Activated T-cell treated with anti-CD3 and anti-CD28 coated beads, Interleukin-2, amount 50 U/mL, for 24 hours (primary cell): ENCODE measurements around the gene ORM2.
"Not testable (repeated sequence)": the region's sequence is repeated elsewhere in the genome, so short reads cannot be mapped to it uniquely, and the experiment has no call there.

ENCODE experiments used
- DNase-seq: peaks from one replicate; pipeline ENCODE4 v3.0.0-alpha.2; 2020
- H3K27ac Mint-ChIP-seq: 2 replicates; pipeline ENCODE4 v1.8.0; 2020; ENCODE audit warnings: mild to moderate bottlenecking, mixed read lengths
- H3K27me3 Mint-ChIP-seq: 2 replicates; pipeline ENCODE4 v1.8.0; 2020; ENCODE audit warnings: mixed read lengths
- H3K36me3 Mint-ChIP-seq: 2 replicates; pipeline ENCODE4 v1.8.0; 2020; ENCODE audit warnings: low read depth, mixed read lengths
- H3K4me1 Mint-ChIP-seq: 2 replicates; pipeline ENCODE4 v1.8.0; 2020; ENCODE audit warnings: low read depth, mixed read lengths
- H3K4me3 Mint-ChIP-seq: 2 replicates; pipeline ENCODE4 v1.8.0; 2020; ENCODE audit warnings: mild to moderate bottlenecking, moderate library complexity, mixed read lengths
- H3K9me3 Mint-ChIP-seq: 2 replicates; pipeline ENCODE4 v1.8.0; 2020; ENCODE audit warnings: mixed read lengths

Gene ORM2

GRCh38 chr9:114328357-114328820 is 1.3 kb upstream of the ORM2 start:
- not testable (repeated sequence) for H3K36me3 Mint-ChIP-seq

GRCh38 chr9:114328937-114329624 is 588 bp upstream of the ORM2 start:
- H3K4me1 Mint-ChIP-seq = peaks cover 15% of the 10 kb centered on the region
- DNase-seq, H3K36me3 Mint-ChIP-seq, H3K27ac Mint-ChIP-seq, H3K9me3 Mint-ChIP-seq, H3K27me3 Mint-ChIP-seq, H3K4me3 Mint-ChIP-seq: not testable (repeated sequence)

More at GRCh38 chr9:114328357-114328820, 1.3 kb upstream of the ORM2 start:
- H3K9me3 Mint-ChIP-seq, H3K27ac Mint-ChIP-seq, DNase-seq, H3K4me3 Mint-ChIP-seq, H3K27me3 Mint-ChIP-seq: not testable (repeated sequence)
- peaks cover 15% of the 10 kb centered on the region for H3K4me1 Mint-ChIP-seq

- peak overlapping the region; percentile 60 for H3K27ac Mint-ChIP-seq
- peaks cover 13% of the 10 kb centered on the region for H3K36me3 Mint-ChIP-seq
- no peak overlapping the region for H3K4me3 Mint-ChIP-seq
- H3K9me3 Mint-ChIP-seq = peaks cover 2% of the 10 kb centered on the region
- peaks cover 16% of the 10 kb centered on the region for H3K4me1 Mint-ChIP-seq
- no peak for DNase-seq
- H3K27me3 Mint-ChIP-seq = no peaks in the 10 kb centered on the region
Measured at GRCh38 chr9:114330636-114331035, 967 bp downstream of the ORM2 start.

DNA sequence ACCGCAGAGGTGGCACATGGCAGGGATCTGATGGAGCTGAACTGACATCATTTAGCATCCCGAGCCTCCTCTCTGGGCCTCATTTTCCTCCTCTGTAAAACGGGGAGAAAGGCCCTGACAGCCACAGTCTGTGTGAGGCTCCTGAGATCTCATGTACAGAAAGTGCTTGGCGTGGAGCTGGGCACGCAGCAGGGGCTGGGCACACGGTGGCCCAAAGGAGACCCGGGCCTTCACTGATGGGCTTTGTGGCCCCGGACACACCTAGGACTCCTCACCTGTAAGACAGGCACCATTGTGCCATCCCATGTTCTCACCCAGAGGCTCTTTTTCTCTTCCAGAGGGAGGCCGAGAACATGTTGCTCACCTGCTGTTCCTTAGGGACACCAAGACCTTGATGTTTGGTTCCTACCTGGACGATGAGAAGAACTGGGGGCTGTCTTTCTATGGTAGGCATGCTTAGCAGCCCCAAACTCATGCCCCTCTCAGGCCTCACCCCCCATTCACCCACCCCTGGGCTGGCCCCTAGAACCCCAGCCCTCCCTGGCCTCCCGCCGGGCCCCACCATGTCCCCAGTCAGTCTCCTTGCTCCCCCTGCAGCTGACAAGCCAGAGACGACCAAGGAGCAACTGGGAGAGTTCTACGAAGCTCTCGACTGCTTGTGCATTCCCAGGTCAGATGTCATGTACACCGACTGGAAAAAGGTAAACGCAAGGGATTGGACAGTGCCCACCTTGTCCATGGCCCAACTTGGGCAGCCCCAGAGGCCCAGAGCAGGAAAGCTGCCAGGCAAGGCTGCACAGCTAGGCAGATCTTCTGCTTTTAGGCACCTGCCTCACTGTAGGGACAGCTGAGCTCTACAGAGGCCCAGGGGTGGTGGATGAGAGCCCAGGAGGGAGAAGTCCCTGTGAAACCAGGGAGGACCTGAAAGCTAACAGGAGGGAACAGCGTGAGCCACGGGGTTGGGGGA is 1.8 kb downstream of the ORM2 start:
- Mint-ChIP-seq H3K4me1 (peaks cover 16% of the 10 kb centered on the region), H3K27ac (peak overlapping the region; percentile 9)
- not testable (repeated sequence) for H3K4me3 Mint-ChIP-seq

DNA sequence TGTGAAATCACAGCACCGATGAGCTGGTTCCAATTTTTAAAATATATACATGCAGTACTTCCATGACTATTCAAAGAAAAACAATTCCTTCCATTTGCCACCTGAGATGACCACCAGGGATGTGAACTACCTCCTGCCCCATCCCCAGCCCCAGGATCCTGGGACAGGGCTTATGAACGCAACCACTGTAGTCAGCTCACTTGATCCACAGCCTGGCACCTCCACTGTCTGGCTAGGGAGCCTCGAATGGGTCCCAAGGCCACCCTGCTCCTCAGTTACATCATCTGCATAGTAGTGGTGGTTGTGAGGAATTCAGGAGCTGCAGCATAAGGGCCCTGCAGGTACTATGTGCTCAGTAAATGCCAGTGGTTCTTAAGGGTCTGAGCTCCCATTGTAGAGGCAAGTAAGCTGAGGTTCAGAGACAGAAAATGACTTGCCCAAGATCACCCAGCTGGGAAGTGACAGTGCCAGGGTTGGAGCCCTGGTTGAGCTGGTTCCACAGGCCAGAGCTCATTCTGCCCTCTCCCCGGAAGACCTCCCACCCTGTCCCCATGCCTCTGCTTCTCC is 2.9 kb downstream of the ORM2 start:
- not testable (repeated sequence) for H3K9me3 Mint-ChIP-seq, H3K4me3 Mint-ChIP-seq, H3K27me3 Mint-ChIP-seq, DNase-seq
- Mint-ChIP-seq H3K27ac (peak overlapping the region; percentile 80), H3K4me1 (peaks cover 16% of the 10 kb centered on the region), H3K36me3 (peaks cover 32% of the 10 kb centered on the region)

More for the DNA sequence above, 1.8 kb downstream of the ORM2 start:
- DNase-seq, H3K9me3 Mint-ChIP-seq, H3K27me3 Mint-ChIP-seq: not testable (repeated sequence)
- peaks cover 21% of the 10 kb centered on the region for H3K36me3 Mint-ChIP-seq

DNA sequence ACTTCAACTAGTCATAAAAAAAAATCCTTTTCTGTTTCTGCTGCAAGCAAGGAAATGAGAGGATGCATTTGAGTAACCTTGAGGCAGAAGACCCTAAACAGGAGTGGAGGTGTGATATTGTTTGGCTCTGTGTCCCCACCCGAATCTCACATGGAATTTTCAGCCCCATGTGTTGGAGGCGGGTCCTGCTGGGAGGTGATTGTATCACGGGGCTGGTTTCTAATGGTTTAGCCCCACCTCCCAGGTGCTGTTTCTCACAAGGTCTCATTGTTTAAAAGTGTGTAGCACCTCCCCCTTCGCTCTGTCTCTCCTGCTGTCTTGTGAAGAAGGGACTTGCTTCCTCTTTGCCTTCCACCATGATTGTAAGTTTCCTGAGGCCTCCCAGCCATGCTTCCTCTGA is 4.0 kb downstream of the ORM2 start:
- DNase-seq, H3K27ac Mint-ChIP-seq, H3K27me3 Mint-ChIP-seq, H3K4me3 Mint-ChIP-seq, H3K9me3 Mint-ChIP-seq: not testable (repeated sequence)
- Mint-ChIP-seq H3K36me3 (peaks cover 43% of the 10 kb centered on the region), H3K4me1 (peaks cover 18% of the 10 kb centered on the region)

DNA sequence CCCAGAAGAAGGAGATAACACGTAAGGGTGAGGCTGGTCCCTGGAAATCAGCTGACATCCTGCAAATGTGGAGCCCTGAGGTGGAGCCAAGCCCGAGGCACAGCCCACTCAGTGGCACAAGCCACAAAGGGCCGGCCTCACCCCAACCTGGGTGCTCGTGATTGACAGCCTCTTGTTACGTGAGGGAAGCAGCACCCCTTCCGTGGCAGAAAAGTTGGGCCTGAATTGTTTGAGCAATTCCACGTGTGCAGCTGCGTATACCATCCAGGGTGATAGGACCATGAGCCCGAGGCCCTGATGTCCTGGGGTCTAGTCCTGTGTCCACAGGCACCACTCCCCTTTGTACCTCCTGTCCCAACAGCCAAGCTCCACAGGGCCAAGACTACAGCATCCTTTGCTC is 4.8 kb downstream of the ORM2 start:
- DNase-seq = no peak
- Mint-ChIP-seq H3K4me1 (peaks cover 23% of the 10 kb centered on the region), H3K9me3 (peaks cover 2% of the 10 kb centered on the region), H3K27me3 (no peaks in the 10 kb centered on the region), H3K4me3 (no peak overlapping the region), H3K27ac (peak overlapping the region; percentile 78), H3K36me3 (peaks cover 51% of the 10 kb centered on the region)

DNA sequence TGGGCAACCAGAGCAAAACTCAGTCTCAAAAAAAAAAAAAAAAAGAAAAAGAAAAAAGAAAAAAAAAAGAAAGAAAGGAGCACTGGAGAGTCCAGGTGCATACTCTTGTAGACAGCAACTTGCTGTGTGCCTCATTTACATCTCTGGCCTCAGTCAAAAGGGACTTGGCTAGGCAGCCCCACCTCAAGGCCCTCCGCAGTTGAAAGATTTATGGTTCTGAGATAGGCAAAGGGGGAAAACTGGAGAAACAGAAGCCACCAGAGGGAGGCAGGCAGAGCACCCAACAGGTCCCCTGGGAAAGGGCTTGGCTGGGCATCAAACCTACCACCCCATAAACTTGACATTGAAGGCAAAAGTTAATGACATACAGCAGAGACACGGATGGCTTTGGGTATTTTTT is 6.1 kb downstream of the ORM2 start:
- Mint-ChIP-seq H3K27me3 (no peaks in the 10 kb centered on the region), H3K36me3 (peaks cover 64% of the 10 kb centered on the region), H3K4me1 (peaks cover 27% of the 10 kb centered on the region), H3K9me3 (peaks cover 2% of the 10 kb centered on the region), H3K27ac (peak overlapping the region; percentile 67), H3K4me3 (no peak overlapping the region)
- DNase-seq = no peak

GRCh38 chr9:114336157-114336556 is 6.5 kb downstream of the ORM2 start:
- peaks cover 68% of the 10 kb centered on the region for H3K36me3 Mint-ChIP-seq
- no peak overlapping the region for H3K4me3 Mint-ChIP-seq
- no peak for DNase-seq
- H3K27ac Mint-ChIP-seq = peak overlapping the region; percentile 79
- peaks cover 24% of the 10 kb centered on the region for H3K4me1 Mint-ChIP-seq
- no peaks in the 10 kb centered on the region for H3K27me3 Mint-ChIP-seq
- peaks cover 2% of the 10 kb centered on the region for H3K9me3 Mint-ChIP-seq

- DNase-seq = no peak
- H3K4me1 Mint-ChIP-seq = peaks cover 25% of the 10 kb centered on the region
- H3K36me3 Mint-ChIP-seq = peaks cover 75% of the 10 kb centered on the region
- no peak overlapping the region for H3K4me3 Mint-ChIP-seq
- H3K27me3 Mint-ChIP-seq = no peaks in the 10 kb centered on the region
- peaks cover 2% of the 10 kb centered on the region for H3K9me3 Mint-ChIP-seq
- H3K27ac Mint-ChIP-seq = peak overlapping the region; percentile 79
Measured at GRCh38 chr9:114336699-114337395, 7.2 kb downstream of the ORM2 start.

DNA sequence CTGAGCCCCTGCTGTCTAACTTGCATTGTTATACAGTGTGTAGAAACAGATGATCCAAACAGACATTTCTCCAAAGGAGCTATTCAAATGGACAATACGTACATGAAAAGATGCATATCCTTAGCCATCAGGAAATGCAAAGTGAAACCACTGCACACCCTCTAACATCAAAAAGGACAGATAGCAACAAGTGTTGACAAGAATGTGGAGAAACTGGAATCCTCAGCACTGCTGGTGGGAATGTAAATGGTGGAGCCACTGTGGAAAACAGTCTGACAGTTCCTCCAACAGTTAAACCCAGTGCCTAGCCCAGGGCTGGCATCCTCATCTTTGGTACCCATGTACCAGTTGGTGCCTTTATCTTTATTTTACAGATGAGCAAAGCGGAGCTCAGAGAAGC is 8.5 kb downstream of the ORM2 start:
- Mint-ChIP-seq H3K9me3 (peaks cover 2% of the 10 kb centered on the region), H3K36me3 (peaks cover 86% of the 10 kb centered on the region), H3K27ac (peak overlapping the region; percentile 81), H3K4me1 (peaks cover 19% of the 10 kb centered on the region), H3K4me3 (no peak overlapping the region), H3K27me3 (no peaks in the 10 kb centered on the region)
- no peak for DNase-seq

GRCh38 chr9:114339130-114339908 is 9.7 kb downstream of the ORM2 start:
- DNase-seq = peak; percentile 77
- H3K4me3 Mint-ChIP-seq = no peak overlapping the region

DNA sequence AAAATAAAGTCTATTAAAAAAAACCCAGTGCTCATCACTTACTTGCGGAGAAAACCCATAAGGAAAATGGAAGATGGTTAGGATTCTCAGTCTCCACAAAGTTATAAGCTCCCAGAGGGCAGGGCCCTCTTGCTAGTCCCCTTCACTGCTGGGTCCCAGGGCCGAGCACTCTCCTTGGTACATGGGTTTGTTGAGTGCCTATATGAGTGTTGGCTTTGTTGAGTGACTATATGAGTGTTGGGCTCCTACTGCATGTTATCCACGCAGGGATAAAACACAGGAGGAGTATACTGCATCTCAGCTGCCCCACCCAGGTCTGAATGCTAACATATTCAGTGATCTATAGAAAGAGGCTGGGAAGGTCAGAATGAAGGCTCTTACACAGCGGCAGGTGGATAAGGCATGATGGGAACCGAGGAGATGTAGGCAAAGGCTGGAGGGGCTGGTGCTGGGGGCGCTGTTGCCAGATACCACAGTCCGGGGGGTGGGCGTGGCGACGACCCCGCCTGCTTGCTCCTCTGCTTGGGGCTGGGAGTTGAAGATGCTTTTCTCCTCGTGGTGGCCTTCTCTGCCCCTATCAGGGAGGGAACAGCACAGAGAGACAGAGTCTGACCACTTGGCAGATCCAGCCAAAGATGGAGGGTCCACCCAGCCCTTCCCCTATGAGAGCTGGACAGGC is 11.6 kb downstream of the ORM2 start:
- Mint-ChIP-seq H3K27ac (peak overlapping the region; percentile 88), H3K27me3 (no peaks in the 10 kb centered on the region), H3K4me1 (peaks cover 17% of the 10 kb centered on the region), H3K4me3 (no peak overlapping the region), H3K9me3 (no peaks in the 10 kb centered on the region), H3K36me3 (peaks cover 97% of the 10 kb centered on the region)
- no peak for DNase-seq

More at GRCh38 chr9:114339130-114339908, 9.7 kb downstream of the ORM2 start:
- peak overlapping the region; percentile 81 for H3K27ac Mint-ChIP-seq
- H3K9me3 Mint-ChIP-seq = peaks cover 2% of the 10 kb centered on the region
- no peaks in the 10 kb centered on the region for H3K27me3 Mint-ChIP-seq
- peaks cover 96% of the 10 kb centered on the region for H3K36me3 Mint-ChIP-seq
- peaks cover 19% of the 10 kb centered on the region for H3K4me1 Mint-ChIP-seq
